Measurements from ENCODE around the gene ACTL7B.
"Not testable (repeated sequence)": the region's sequence is repeated elsewhere in the genome, so short reads cannot be mapped to it uniquely, and the experiment has no call there.

The ACTL7B gene

GRCh38 chr9:108845947-108846346, 9.8 kb downstream of the ACTL7B start:
- Histone ChIP-seq H3K27ac (ENCODE audit: poor library complexity, severe bottlenecking) (no peak overlapping the region), H3K4me1 (ENCODE audit: insufficient read depth, poor library complexity, severe bottlenecking) (peaks cover 9% of the 10 kb centered on the region), H3K9me3 (ENCODE audit: severe bottlenecking) (no peaks in the 10 kb centered on the region), H3K27me3 (ENCODE audit: insufficient read depth, poor library complexity, severe bottlenecking) (no peaks in the 10 kb centered on the region), H3K4me3 (ENCODE audit: severe bottlenecking) (no peak overlapping the region), H3K36me3 (ENCODE audit: low read depth) (no peaks in the 10 kb centered on the region)
- ATAC-seq (ENCODE audit: low read depth) (no peak), DNase-seq (ENCODE audit: low spot score) (no peak)
- no peak for TF ChIP-seq CTCF (IDR thresholded peaks at IDR 0.05; ENCODE audit: poor library complexity, severe bottlenecking)

- H3K9me3 ChIP-seq (ENCODE audit: severe bottlenecking), result no peaks in the 10 kb centered on the region
- no peak for TF ChIP-seq CTCF (IDR thresholded peaks at IDR 0.05; ENCODE audit: poor library complexity, severe bottlenecking)
- no peak overlapping the region for H3K27ac ChIP-seq (ENCODE audit: poor library complexity, severe bottlenecking)
- H3K36me3 ChIP-seq (ENCODE audit: low read depth), result no peaks in the 10 kb centered on the region
- DNase-seq (ENCODE audit: low spot score) (no peak), ATAC-seq (ENCODE audit: low read depth) (no peak)
- peaks cover 9% of the 10 kb centered on the region for H3K4me1 ChIP-seq (ENCODE audit: insufficient read depth, poor library complexity, severe bottlenecking)
- no peaks in the 10 kb centered on the region for H3K27me3 ChIP-seq (ENCODE audit: insufficient read depth, poor library complexity, severe bottlenecking)
- H3K4me3 ChIP-seq (ENCODE audit: severe bottlenecking), result no peak overlapping the region
These were observed 10.3 kb downstream of the ACTL7B start for GRCh38 chr9:108845507-108845906.

- no peaks in the 10 kb centered on the region for H3K27me3 ChIP-seq (ENCODE audit: insufficient read depth, poor library complexity, severe bottlenecking)
- H3K4me3 ChIP-seq (ENCODE audit: severe bottlenecking), result no peak overlapping the region
- DNase-seq (ENCODE audit: low spot score) (no peak), ATAC-seq (ENCODE audit: low read depth) (no peak)
- peaks cover 9% of the 10 kb centered on the region for H3K4me1 ChIP-seq (ENCODE audit: insufficient read depth, poor library complexity, severe bottlenecking)
- no peak overlapping the region for H3K27ac ChIP-seq (ENCODE audit: poor library complexity, severe bottlenecking)
- no peaks in the 10 kb centered on the region for H3K9me3 ChIP-seq (ENCODE audit: severe bottlenecking)
- no peaks in the 10 kb centered on the region for H3K36me3 ChIP-seq (ENCODE audit: low read depth)
- no peak for TF ChIP-seq CTCF (IDR thresholded peaks at IDR 0.05; ENCODE audit: poor library complexity, severe bottlenecking)
These were observed 10.9 kb downstream of the ACTL7B start for GRCh38 chr9:108844856-108845255.

- ATAC-seq (ENCODE audit: low read depth), result no peak
- H3K9me3 ChIP-seq (ENCODE audit: severe bottlenecking), result no peaks in the 10 kb centered on the region
- H3K27me3 ChIP-seq (ENCODE audit: insufficient read depth, poor library complexity, severe bottlenecking), result no peaks in the 10 kb centered on the region
- H3K27ac ChIP-seq (ENCODE audit: poor library complexity, severe bottlenecking), result no peak overlapping the region
- TF ChIP-seq CTCF (IDR thresholded peaks at IDR 0.05; ENCODE audit: poor library complexity, severe bottlenecking), result no peak
- DNase-seq (ENCODE audit: low spot score), result no peak
- no peaks in the 10 kb centered on the region for H3K36me3 ChIP-seq (ENCODE audit: low read depth)
- H3K4me1 ChIP-seq (ENCODE audit: insufficient read depth, poor library complexity, severe bottlenecking), result peaks cover 9% of the 10 kb centered on the region
- no peak overlapping the region for H3K4me3 ChIP-seq (ENCODE audit: severe bottlenecking)
These were observed 11.4 kb downstream of the ACTL7B start for GRCh38 chr9:108844391-108844790.

- no peak for TF ChIP-seq CTCF (IDR thresholded peaks at IDR 0.05; ENCODE audit: poor library complexity, severe bottlenecking)
- Histone ChIP-seq H3K27ac (ENCODE audit: poor library complexity, severe bottlenecking) (no peak overlapping the region), H3K4me3 (ENCODE audit: severe bottlenecking) (no peak overlapping the region), H3K36me3 (ENCODE audit: low read depth) (no peaks in the 10 kb centered on the region), H3K4me1 (ENCODE audit: insufficient read depth, poor library complexity, severe bottlenecking) (peaks cover 19% of the 10 kb centered on the region), H3K9me3 (ENCODE audit: severe bottlenecking) (no peaks in the 10 kb centered on the region), H3K27me3 (ENCODE audit: insufficient read depth, poor library complexity, severe bottlenecking) (no peaks in the 10 kb centered on the region)
- DNase-seq (ENCODE audit: low spot score) (no peak), ATAC-seq (ENCODE audit: low read depth) (no peak)
These were observed 13.0 kb downstream of the ACTL7B start for GRCh38 chr9:108842610-108843295.

- H3K4me1 ChIP-seq (ENCODE audit: insufficient read depth, poor library complexity, severe bottlenecking), result peaks cover 43% of the 10 kb centered on the region
- not testable (repeated sequence) for H3K9me3 ChIP-seq (ENCODE audit: severe bottlenecking); H3K36me3 ChIP-seq (ENCODE audit: low read depth); DNase-seq (ENCODE audit: low spot score); ATAC-seq (ENCODE audit: low read depth); H3K27me3 ChIP-seq (ENCODE audit: insufficient read depth, poor library complexity, severe bottlenecking); H3K4me3 ChIP-seq (ENCODE audit: severe bottlenecking)
- peak overlapping the region; percentile 100 for H3K27ac ChIP-seq (ENCODE audit: poor library complexity, severe bottlenecking)
These were observed 16.2 kb downstream of the ACTL7B start for GRCh38 chr9:108839561-108839960.

Measured in RWPE2 (cell line).